Placental epithelial cell (primary cell): ENCODE measurements around the gene ABCG8. TPM values are rescaled to one million over a fixed set of nuclear protein-coding genes. Genes with fewer than 3 reads are reported as not detected.

ENCODE experiments used
- small RNA-seq: library from RNA; depleted of rRNA; stranded (forward); fragments of <200 nt; gene quantifications from one replicate; pipeline ENCODE3, GENCODE V24; 2012
- total RNA-seq: library from RNA; depleted of rRNA; stranded (reverse); fragments of >200 nt; gene quantifications from 2 replicates; pipeline ENCODE4 v1.2.3, GENCODE V29; 2012

The ABCG8 gene
- total RNA-seq, result not detected in 2 replicates

GRCh38 chr2:43838560-43839267 lies at the start of gene ABCG8, which contains the start of gene ABCG5:
Gene ABCG8, plus strand, starts transcription at chr2:43838971. Its CDS starts 83 bp downstream, at chr2:43839054.
Gene ABCG5, minus strand, starts transcription at chr2:43838839. Its CDS starts 160 bp downstream, at chr2:43838679.

Small RNA genes lying within 50 kb of the gene (small RNA-seq; reads per million reads assigned to genes)
- gene RN7SL455P (not detected), gene RNU6-1048P (not detected)

Other genes with a start within 250 kb of the ABCG8 start
- gene THADA, start 242.9 kb upstream of the ABCG8 start, total RNA-seq, result 24.7 and 32.1 TPM in 2 replicates
- 1.2 and 1.8 TPM in 2 replicates for gene PLEKHH2, start 201.7 kb upstream of the ABCG8 start, total RNA-seq
- 1.2 and 1.3 TPM in 2 replicates for gene C1GALT1C1L, start 162.5 kb upstream of the ABCG8 start, total RNA-seq
- gene DYNC2LI1, start 64.9 kb upstream of the ABCG8 start, total RNA-seq, result 13.9 and 19.6 TPM in 2 replicates
- gene ABCG5, start 132 bp upstream of the ABCG8 start, total RNA-seq, result not detected in 2 replicates
- gene LRPPRC, start 157.0 kb downstream of the ABCG8 start, total RNA-seq, result 40.8 and 43.3 TPM in 2 replicates